IMR-90 (cell line): ENCODE measurements around the gene KBTBD4.

Experiments used
- CEBPB ChIP-seq: IDR thresholded peaks from 2 replicates; pipeline ENCODE4 v1.6.1; 2012; ENCODE audit warnings: low read depth, low read length, improper control_type of control experiment
- CTCF ChIP-seq: conservative IDR thresholded peaks from 2 replicates; pipeline ENCODE4 v1.5.1; 2012; ENCODE audit warnings: mild to moderate bottlenecking, low read depth, low read length, improper control_type of control experiment
- MAFK ChIP-seq: IDR thresholded peaks from 2 replicates; pipeline ENCODE4 v1.6.1; 2012; ENCODE audit warnings: low read depth, low read length, improper control_type of control experiment
- POLR2A ChIP-seq: IDR thresholded peaks from 2 replicates; pipeline ENCODE4 v1.6.1; 2012; ENCODE audit warnings: mild to moderate bottlenecking, low read depth, low read length
- RAD21 ChIP-seq: IDR thresholded peaks from 2 replicates; pipeline ENCODE4 v1.6.1; 2012; ENCODE audit warnings: low read length, improper control_type of control experiment

- no peak for TF ChIP-seq CTCF
- no peak for TF ChIP-seq MAFK
- no peak for TF ChIP-seq RAD21
- no peak for TF ChIP-seq CEBPB
- no peak for TF ChIP-seq POLR2A
Observed at GRCh38 chr11:47545298-47545697, 33.5 kb downstream of the KBTBD4 start.
